Measurements from ENCODE around the gene PLD2.
A peak's percentile ranks its signal among the peaks of the same experiment; 100 is the strongest.

GRCh38 chr17:4806777-4807604 is at the start of gene PLD2:
- TF ChIP-seq, protein P1, sequence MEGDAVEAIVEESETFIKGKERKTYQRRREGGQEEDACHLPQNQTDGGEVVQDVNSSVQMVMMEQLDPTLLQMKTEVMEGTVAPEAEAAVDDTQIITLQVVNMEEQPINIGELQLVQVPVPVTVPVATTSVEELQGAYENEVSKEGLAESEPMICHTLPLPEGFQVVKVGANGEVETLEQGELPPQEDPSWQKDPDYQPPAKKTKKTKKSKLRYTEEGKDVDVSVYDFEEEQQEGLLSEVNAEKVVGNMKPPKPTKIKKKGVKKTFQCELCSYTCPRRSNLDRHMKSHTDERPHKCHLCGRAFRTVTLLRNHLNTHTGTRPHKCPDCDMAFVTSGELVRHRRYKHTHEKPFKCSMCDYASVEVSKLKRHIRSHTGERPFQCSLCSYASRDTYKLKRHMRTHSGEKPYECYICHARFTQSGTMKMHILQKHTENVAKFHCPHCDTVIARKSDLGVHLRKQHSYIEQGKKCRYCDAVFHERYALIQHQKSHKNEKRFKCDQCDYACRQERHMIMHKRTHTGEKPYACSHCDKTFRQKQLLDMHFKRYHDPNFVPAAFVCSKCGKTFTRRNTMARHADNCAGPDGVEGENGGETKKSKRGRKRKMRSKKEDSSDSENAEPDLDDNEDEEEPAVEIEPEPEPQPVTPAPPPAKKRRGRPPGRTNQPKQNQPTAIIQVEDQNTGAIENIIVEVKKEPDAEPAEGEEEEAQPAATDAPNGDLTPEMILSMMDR (IDR thresholded peaks at IDR 0.05), result peak in 1 of 7 experiments; percentile 14
- peak; percentile 34 to 62 (median 57) for TF ChIP-seq POLR2A (IDR thresholded peaks at IDR 0.05)

Measured in body of pancreas (tissue), 4 donors.